Transverse colon (tissue), 4 donors: ENCODE measurements around the gene HS1BP3.

Source experiments
- EP300 ChIP-seq: sonication (generic); formaldehyde crosslinking; IDR thresholded peaks from one replicate; pipeline ENCODE4 v1.6.1; 2017; ENCODE audit warnings: antibody characterized with exemption, low read depth
- POLR2A ChIP-seq: fragments of 450-650 bp; IDR thresholded peaks from one replicate; pipeline ENCODE4 v1.6.1; 2016; ENCODE audit warnings: antibody characterized with exemption, mild to moderate bottlenecking, moderate library complexity
- POLR2AphosphoS5 ChIP-seq, 3 donors: sonication (generic); formaldehyde crosslinking; IDR thresholded peaks; one replicate each; pipeline ENCODE4 v1.6.1; 2016; ENCODE audit warnings: antibody characterized with exemption in 3 of 3
- TF ChIP-seq, protein P1 (sequence below), 5 experiments: fragments of 200-600 bp in 3 of 5; fragments of 450-650 bp in 2 of 5; sonication (generic) in 3 of 5; IDR thresholded peaks; 1 replicate in 2 of 5; 2 replicates in 3 of 5; pipeline ENCODE4 v1.5.1; 2016 to 2017; ENCODE audit warnings: antibody characterized with exemption in 5 of 5, inconsistent platforms in 3 of 5, mild to moderate bottlenecking in 2 of 5, moderate library complexity in 1 of 5

DNA sequence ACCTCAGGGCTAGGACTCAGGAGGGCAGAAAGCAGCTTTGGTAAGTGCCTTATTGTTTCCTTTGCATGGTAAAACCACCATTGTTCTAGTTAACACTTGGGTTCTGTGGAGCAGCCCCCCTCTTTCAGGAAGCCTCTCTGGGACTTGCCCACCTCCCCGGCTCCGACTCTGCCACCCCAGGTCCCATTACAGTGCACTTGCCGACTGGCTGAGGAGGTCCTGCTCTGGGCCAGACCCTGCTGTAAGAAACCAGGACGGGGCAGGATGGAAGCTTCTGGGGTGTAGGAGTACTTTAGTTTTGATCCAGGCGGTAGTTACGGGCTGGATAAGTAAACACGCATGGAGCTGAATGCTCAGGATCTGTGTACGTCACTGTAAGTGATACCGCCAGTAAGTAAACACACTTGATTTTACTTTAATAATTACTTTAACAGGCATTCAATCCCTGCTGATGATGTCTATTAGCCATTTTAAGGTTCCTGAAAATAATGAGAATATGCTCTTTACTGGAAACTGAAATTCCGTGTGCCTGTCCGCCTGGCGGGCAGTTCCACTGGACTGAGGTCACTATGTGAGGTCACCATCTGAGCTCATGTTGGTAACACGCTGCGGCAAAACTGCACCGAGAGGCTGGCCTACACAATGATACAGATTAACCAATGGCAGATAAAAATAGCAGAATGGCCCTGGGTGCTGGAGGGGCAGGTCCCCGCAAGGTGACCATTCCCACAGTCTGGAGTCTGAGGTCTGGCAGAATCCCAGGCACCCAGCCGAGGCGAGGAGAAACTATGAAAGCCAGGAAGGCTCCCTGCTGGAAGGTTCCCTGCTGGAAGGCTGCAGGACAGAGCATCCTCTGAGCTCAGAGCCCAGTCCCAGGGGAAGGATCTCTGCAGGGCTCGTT lies 25.2 kb downstream of the HS1BP3 start:
- TF ChIP-seq, protein P1, sequence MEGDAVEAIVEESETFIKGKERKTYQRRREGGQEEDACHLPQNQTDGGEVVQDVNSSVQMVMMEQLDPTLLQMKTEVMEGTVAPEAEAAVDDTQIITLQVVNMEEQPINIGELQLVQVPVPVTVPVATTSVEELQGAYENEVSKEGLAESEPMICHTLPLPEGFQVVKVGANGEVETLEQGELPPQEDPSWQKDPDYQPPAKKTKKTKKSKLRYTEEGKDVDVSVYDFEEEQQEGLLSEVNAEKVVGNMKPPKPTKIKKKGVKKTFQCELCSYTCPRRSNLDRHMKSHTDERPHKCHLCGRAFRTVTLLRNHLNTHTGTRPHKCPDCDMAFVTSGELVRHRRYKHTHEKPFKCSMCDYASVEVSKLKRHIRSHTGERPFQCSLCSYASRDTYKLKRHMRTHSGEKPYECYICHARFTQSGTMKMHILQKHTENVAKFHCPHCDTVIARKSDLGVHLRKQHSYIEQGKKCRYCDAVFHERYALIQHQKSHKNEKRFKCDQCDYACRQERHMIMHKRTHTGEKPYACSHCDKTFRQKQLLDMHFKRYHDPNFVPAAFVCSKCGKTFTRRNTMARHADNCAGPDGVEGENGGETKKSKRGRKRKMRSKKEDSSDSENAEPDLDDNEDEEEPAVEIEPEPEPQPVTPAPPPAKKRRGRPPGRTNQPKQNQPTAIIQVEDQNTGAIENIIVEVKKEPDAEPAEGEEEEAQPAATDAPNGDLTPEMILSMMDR (IDR thresholded peaks at IDR 0.05) = no peak
- TF ChIP-seq POLR2A = no peak
- TF ChIP-seq EP300 = no peak
- TF ChIP-seq POLR2AphosphoS5 (IDR thresholded peaks at IDR 0.05) = no peak
